NCI-H2107 treated with DMSO at 0.1 percent for 48 hours (cell line): Measurements from ENCODE around the gene VKORC1L1.
A peak's percentile ranks its signal among the peaks of the same experiment; 100 is the strongest.
"Not testable (repeated sequence)": the region's sequence is repeated elsewhere in the genome, so short reads cannot be mapped to it uniquely, and the experiment has no call there.

Experiments used
- DNase-seq: peaks from one replicate; lab custom pipeline; 2025; ENCODE audit not compliant: unreplicated experiment; lab: John Stamatoyannopoulos, UW

Gene VKORC1L1

GRCh38 chr7:65872776-65873581 is at the start of gene VKORC1L1:
Gene VKORC1L1, plus strand, starts transcription at chr7:65873074. Its CDS starts 298 bp downstream, at chr7:65873372.
- peak; percentile 83 for DNase-seq

GRCh38 chr7:65827366-65827765 is 45.5 kb upstream of the VKORC1L1 start:
- DNase-seq, result no peak

GRCh38 chr7:65832281-65832680 is 40.6 kb upstream of the VKORC1L1 start:
- no peak for DNase-seq

GRCh38 chr7:65836684-65837083 is 36.2 kb upstream of the VKORC1L1 start:
- not testable (repeated sequence) for DNase-seq

- DNase-seq, result not testable (repeated sequence)
These were observed 35.3 kb upstream of the VKORC1L1 start for GRCh38 chr7:65837541-65837956.

GRCh38 chr7:65839846-65840245 is 33.0 kb upstream of the VKORC1L1 start:
- DNase-seq, result no peak

- no peak for DNase-seq
These were observed 32.4 kb upstream of the VKORC1L1 start for GRCh38 chr7:65840446-65840845.

GRCh38 chr7:65843616-65844015 is 29.3 kb upstream of the VKORC1L1 start:
- DNase-seq, result not testable (repeated sequence)

GRCh38 chr7:65846008-65846570 is 26.8 kb upstream of the VKORC1L1 start:
- no peak for DNase-seq

GRCh38 chr7:65853426-65853825 is 19.4 kb upstream of the VKORC1L1 start:
- not testable (repeated sequence) for DNase-seq

GRCh38 chr7:65853892-65854291 is 19.0 kb upstream of the VKORC1L1 start:
- DNase-seq, result not testable (repeated sequence)

GRCh38 chr7:65857321-65857894 is 15.5 kb upstream of the VKORC1L1 start:
- DNase-seq, result not testable (repeated sequence)

GRCh38 chr7:65858660-65859059 is 14.2 kb upstream of the VKORC1L1 start:
- not testable (repeated sequence) for DNase-seq

GRCh38 chr7:65866244-65866643 is 6.6 kb upstream of the VKORC1L1 start:
- DNase-seq, result not testable (repeated sequence)

GRCh38 chr7:65867681-65868080 is 5.2 kb upstream of the VKORC1L1 start:
- DNase-seq, result not testable (repeated sequence)

GRCh38 chr7:65869312-65869711 is 3.6 kb upstream of the VKORC1L1 start:
- DNase-seq, result not testable (repeated sequence)

- DNase-seq, result not testable (repeated sequence)
These were observed 1.4 kb upstream of the VKORC1L1 start for GRCh38 chr7:65871451-65871850.

- peak; percentile 30 for DNase-seq
These were observed 814 bp downstream of the VKORC1L1 start for GRCh38 chr7:65873582-65874193.

GRCh38 chr7:65875715-65876114 is 2.8 kb downstream of the VKORC1L1 start:
- DNase-seq, result not testable (repeated sequence)

- not testable (repeated sequence) for DNase-seq
These were observed 6.6 kb downstream of the VKORC1L1 start for GRCh38 chr7:65879292-65880153.

GRCh38 chr7:65880242-65880641 is 7.4 kb downstream of the VKORC1L1 start:
- DNase-seq, result not testable (repeated sequence)
